SU-DHL-6 (cell line): ENCODE measurements around the gene SCAPER.

ENCODE experiments used
- H2AFZ ChIP-seq: fragments of 200-600 bp; sonication (generic); 2 replicates; pipeline ENCODE4 v1.6.1; 2014; ENCODE audit warnings: low read depth, mild to moderate bottlenecking, moderate library complexity, mixed read lengths, antibody characterized with exemption, low read length; ENCODE audit not compliant: severe bottlenecking
- H3F3A ChIP-seq: fragments of 200-600 bp; shearing (Covaris generic); 2 replicates; pipeline ENCODE4 v1.6.0; 2016; ENCODE audit warnings: antibody characterized with exemption, mild to moderate bottlenecking; ENCODE audit not compliant: insufficient read depth
- H3K27ac ChIP-seq: fragments of 200-600 bp; sonication (generic); 2 replicates; pipeline ENCODE4 v1.5.1; 2016; ENCODE audit warnings: low read depth, mild to moderate bottlenecking, low read length, moderate library complexity, mixed read lengths
- H3K27me3 ChIP-seq: fragments of 200-600 bp; sonication (generic), shearing (Covaris generic); 2 replicates; pipeline ENCODE4 v1.6.0; 2014; ENCODE audit warnings: mild to moderate bottlenecking, low read length
- H3K36me3 ChIP-seq: fragments of 200-600 bp; sonication (generic); 2 replicates; pipeline ENCODE4 v1.6.1; 2014; ENCODE audit warnings: mild to moderate bottlenecking, low read length, mixed read lengths
- H3K4me2 ChIP-seq: fragments of 300-600, 200-600 bp; shearing (Covaris generic), sonication (generic); 2 replicates; pipeline ENCODE4 v1.6.0; 2014; ENCODE audit warnings: low read length, low read depth, mild to moderate bottlenecking; ENCODE audit not compliant: poor library complexity, severe bottlenecking
- H3K4me3 ChIP-seq: fragments of 200-600 bp; sonication (generic); 2 replicates; pipeline ENCODE4 v1.5.1; 2014; ENCODE audit warnings: antibody characterized with exemption, low read length, mild to moderate bottlenecking, mixed read lengths; ENCODE audit not compliant: insufficient read depth, poor library complexity, severe bottlenecking
- H3K79me2 ChIP-seq: fragments of 200-600 bp; sonication (generic); 2 replicates; pipeline ENCODE4 v1.6.1; 2014; ENCODE audit warnings: mild to moderate bottlenecking, low read length, moderate library complexity; ENCODE audit not compliant: insufficient read depth
- H3K9ac ChIP-seq: fragments of 200-600 bp; sonication (generic); 2 replicates; pipeline ENCODE4 v1.7.0; 2014; ENCODE audit warnings: mild to moderate bottlenecking, low read length
- H3K9me2 ChIP-seq: fragments of 200-600 bp; sonication (generic); replicated peaks from 2 replicates; pipeline ENCODE4 v1.6.1; 2014; ENCODE audit warnings: low read length; ENCODE audit not compliant: insufficient read depth
- H3K9me3 ChIP-seq: fragments of 200-600 bp; sonication (generic); 2 replicates; pipeline ENCODE4 v1.6.1; 2014; ENCODE audit warnings: low read length, mixed read lengths; ENCODE audit not compliant: insufficient read depth
- H4K20me1 ChIP-seq: fragments of 200-600 bp; sonication (generic); 2 replicates; pipeline ENCODE4 v1.6.1; 2014; ENCODE audit warnings: low read depth, mild to moderate bottlenecking, antibody characterized with exemption, low read length, moderate library complexity, mixed read lengths
- EZH2phosphoT487 ChIP-seq: fragments of 200-600 bp; sonication (generic), shearing (Covaris generic); conservative IDR thresholded peaks from 2 replicates; pipeline ENCODE4 v1.6.1; 2018; ENCODE audit warnings: mild to moderate bottlenecking, antibody characterized with exemption, low read length, moderate library complexity, mixed read lengths
- TF ChIP-seq, protein P1 (sequence below): fragments of 200-600 bp; sonication (generic); IDR thresholded peaks from one replicate; pipeline ENCODE4 v1.5.1; 2017; ENCODE audit warnings: antibody characterized with exemption, mild to moderate bottlenecking, low read length, moderate library complexity; ENCODE audit not compliant: insufficient read depth, poor library complexity, severe bottlenecking

SCAPER gene

DNA sequence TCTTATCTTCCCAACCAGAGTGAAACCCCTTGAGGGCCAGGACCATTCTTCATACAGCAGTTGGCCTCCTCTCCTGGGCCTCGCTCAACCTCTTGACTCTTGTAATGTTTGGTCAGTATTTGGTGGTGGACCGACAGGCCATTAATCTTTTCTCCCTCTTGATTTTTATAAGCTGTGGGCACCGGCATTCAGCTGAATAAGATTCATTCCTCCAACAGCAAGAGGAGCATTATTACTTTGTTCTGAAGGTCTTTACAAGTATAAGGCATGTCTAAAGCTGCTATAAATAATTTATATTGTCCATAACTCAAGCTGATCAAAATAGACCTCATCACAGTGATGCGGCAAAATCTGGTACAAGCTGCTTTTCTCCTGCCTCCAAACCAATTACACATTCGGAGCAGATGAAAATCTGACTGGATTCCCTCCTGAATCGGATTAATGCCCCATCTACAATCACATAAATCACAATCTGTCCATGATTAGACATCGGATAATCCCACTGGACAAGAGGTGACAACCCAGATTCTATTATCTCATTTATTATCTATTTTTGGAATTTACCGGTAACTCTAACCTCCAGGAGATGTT is 576.9 kb downstream of the SCAPER start:
- H3F3A ChIP-seq = 0 out of 2 replicates have a peak, but pooled peaks cover 5% of the 10 kb centered on the region
- no peak overlapping the region for H3K9ac ChIP-seq
- no peak overlapping the region for H3K4me2 ChIP-seq
- no peaks in the 10 kb centered on the region for H3K27me3 ChIP-seq
- H4K20me1 ChIP-seq = no peaks in the 10 kb centered on the region
- TF ChIP-seq, protein P1, sequence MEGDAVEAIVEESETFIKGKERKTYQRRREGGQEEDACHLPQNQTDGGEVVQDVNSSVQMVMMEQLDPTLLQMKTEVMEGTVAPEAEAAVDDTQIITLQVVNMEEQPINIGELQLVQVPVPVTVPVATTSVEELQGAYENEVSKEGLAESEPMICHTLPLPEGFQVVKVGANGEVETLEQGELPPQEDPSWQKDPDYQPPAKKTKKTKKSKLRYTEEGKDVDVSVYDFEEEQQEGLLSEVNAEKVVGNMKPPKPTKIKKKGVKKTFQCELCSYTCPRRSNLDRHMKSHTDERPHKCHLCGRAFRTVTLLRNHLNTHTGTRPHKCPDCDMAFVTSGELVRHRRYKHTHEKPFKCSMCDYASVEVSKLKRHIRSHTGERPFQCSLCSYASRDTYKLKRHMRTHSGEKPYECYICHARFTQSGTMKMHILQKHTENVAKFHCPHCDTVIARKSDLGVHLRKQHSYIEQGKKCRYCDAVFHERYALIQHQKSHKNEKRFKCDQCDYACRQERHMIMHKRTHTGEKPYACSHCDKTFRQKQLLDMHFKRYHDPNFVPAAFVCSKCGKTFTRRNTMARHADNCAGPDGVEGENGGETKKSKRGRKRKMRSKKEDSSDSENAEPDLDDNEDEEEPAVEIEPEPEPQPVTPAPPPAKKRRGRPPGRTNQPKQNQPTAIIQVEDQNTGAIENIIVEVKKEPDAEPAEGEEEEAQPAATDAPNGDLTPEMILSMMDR = no peak
- no peak for TF ChIP-seq EZH2phosphoT487
- H2AFZ ChIP-seq = no peak overlapping the region
- H3K9me2 ChIP-seq = no peaks in the 10 kb centered on the region
- H3K4me3 ChIP-seq = no peak overlapping the region
- no peak overlapping the region for H3K27ac ChIP-seq
- H3K79me2 ChIP-seq = no peaks in the 10 kb centered on the region
- no peaks in the 10 kb centered on the region for H3K9me3 ChIP-seq
- no peaks in the 10 kb centered on the region for H3K36me3 ChIP-seq

DNA sequence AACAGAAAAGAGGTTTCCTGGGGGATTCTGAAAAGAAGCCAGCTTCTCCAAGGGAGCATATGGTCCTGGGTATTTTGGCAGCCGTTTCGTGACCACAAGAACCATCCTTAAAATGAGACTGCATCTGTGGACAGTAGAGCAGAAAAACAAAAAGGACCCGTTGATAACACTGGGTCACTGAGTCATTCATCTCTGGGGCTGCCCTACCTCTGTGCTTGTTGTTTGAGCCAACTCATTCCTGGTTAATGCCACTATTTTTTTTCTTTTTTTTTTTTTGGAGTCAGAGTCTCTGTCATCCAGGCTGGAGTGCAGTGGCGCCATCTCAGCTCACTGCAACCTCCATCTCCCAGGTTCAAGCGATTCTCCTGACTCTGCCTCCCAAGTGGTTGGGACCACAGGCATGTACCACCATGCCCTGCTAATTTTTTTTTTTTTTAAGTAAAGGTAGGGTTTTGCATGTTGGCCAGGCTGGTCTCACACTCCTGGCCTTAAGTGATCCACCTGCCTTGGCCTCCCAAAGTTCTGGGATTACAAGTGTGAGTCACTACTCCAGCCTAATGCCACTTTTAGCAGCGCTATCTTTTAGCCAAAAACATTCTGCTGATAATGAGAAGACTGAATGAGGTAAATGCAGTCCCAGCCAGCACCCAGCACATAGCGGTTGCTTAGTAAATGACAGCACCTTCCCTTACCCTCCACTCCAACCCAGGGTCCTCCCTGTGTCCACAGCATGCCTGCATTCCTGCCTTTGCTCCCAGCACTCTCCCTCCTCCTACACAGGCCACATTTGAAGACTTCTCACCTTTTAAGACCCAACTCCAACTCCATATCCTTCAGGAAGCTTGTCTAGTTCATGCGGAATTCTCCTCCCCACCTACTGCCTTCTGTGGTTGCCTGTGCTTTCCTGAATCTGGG is 577.7 kb downstream of the SCAPER start:
- H3K27ac ChIP-seq = no peak overlapping the region
- no peaks in the 10 kb centered on the region for H3K79me2 ChIP-seq
- H3F3A ChIP-seq = 0 out of 2 replicates have a peak, but pooled peaks cover 5% of the 10 kb centered on the region
- no peaks in the 10 kb centered on the region for H3K36me3 ChIP-seq
- H3K27me3 ChIP-seq = no peaks in the 10 kb centered on the region
- H3K4me3 ChIP-seq = no peak overlapping the region
- no peak overlapping the region for H2AFZ ChIP-seq
- no peaks in the 10 kb centered on the region for H4K20me1 ChIP-seq
- H3K9me2 ChIP-seq = no peaks in the 10 kb centered on the region
- H3K4me2 ChIP-seq = no peak overlapping the region
- TF ChIP-seq, protein P1 = no peak
- H3K9me3 ChIP-seq = no peaks in the 10 kb centered on the region
- no peak overlapping the region for H3K9ac ChIP-seq

DNA sequence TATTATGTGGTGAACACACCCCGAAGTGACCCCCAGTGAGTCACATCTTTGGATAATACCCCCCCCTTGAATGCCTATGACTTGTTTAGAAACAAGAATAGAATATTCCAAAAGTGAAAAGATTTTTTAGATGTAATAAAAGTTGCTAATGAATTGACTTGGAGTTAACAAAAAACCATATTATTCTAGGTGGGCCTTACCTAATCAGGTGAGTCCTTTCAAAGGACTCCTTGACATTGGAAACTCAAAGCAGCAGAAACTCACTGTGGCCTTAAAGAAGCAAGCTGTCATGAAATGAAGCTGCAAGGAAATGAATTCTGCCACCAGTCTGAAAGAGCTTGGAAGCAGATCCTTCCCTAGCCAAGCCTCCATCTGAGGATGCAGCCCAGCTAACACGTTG is 579.4 kb downstream of the SCAPER start:
- no peaks in the 10 kb centered on the region for H3K36me3 ChIP-seq
- H3K9me2 ChIP-seq = no peaks in the 10 kb centered on the region
- no peaks in the 10 kb centered on the region for H4K20me1 ChIP-seq
- no peak for TF ChIP-seq EZH2phosphoT487
- TF ChIP-seq, protein P1 = no peak
- no peaks in the 10 kb centered on the region for H3K9me3 ChIP-seq
- no peaks in the 10 kb centered on the region for H3K79me2 ChIP-seq
- H3F3A ChIP-seq = 0 out of 2 replicates have a peak, but pooled peaks cover 5% of the 10 kb centered on the region
- H2AFZ ChIP-seq = no peak overlapping the region
- no peaks in the 10 kb centered on the region for H3K27me3 ChIP-seq
- H3K27ac ChIP-seq = no peak overlapping the region
- H3K9ac ChIP-seq = no peak overlapping the region
- H3K4me2 ChIP-seq = no peak overlapping the region
- no peak overlapping the region for H3K4me3 ChIP-seq
